ENCODE results near the gene MFN2. TPM values are rescaled to one million over a fixed set of nuclear protein-coding genes. Genes with fewer than 3 reads are reported as not detected.
"Not testable (repeated sequence)": the region's sequence is repeated elsewhere in the genome, so short reads cannot be mapped to it uniquely, and the experiment has no call there.

Gene MFN2
- total RNA-seq (2014; rRNA removed; shearing (Covaris generic)), result 76.2 and 78.2 TPM in 2 replicates
- 51.0 and 54.0 TPM in 2 replicates for polyA plus RNA-seq (2015; cell fraction: cytosol; rRNA removed)
- 78.9 and 79.9 TPM in 2 replicates for polyA plus RNA-seq (2015; cell fraction: nucleus; rRNA removed)

GRCh38 chr1:11979851-11980675 lies at the start of gene MFN2:
Gene MFN2, plus strand, starts transcription at chr1:11980444. Its CDS starts 8,725 bp downstream, at chr1:11989169.
- DNase-seq (ENCODE audit: low read depth), result peak; percentile 99

GRCh38 chr1:11930571-11931445 lies 49.4 kb upstream of the MFN2 start:
- peak; percentile 79 for DNase-seq (ENCODE audit: low read depth)

- no peak for DNase-seq (ENCODE audit: low read depth)
Observed at GRCh38 chr1:11931845-11932244, 48.4 kb upstream of the MFN2 start.

GRCh38 chr1:11934302-11935056 lies 45.8 kb upstream of the MFN2 start, which contains the start of gene PLOD1:
Gene PLOD1, plus strand, starts transcription at chr1:11934717. Its CDS starts 63 bp downstream, at chr1:11934780.
- DNase-seq (ENCODE audit: low read depth), result peak; percentile 78

- no peak for DNase-seq (ENCODE audit: low read depth)
Observed at GRCh38 chr1:11935057-11935412, 45.2 kb upstream of the MFN2 start.

- DNase-seq (ENCODE audit: low read depth), result not testable (repeated sequence)
Observed at GRCh38 chr1:11935733-11936132, 44.5 kb upstream of the MFN2 start.

GRCh38 chr1:11938722-11939526 lies 41.3 kb upstream of the MFN2 start:
- DNase-seq (ENCODE audit: low read depth), result no peak

- not testable (repeated sequence) for DNase-seq (ENCODE audit: low read depth)
Observed at GRCh38 chr1:11939794-11940193, 40.5 kb upstream of the MFN2 start.

GRCh38 chr1:11940260-11940921 lies 39.9 kb upstream of the MFN2 start:
- no peak for DNase-seq (ENCODE audit: low read depth)

GRCh38 chr1:11942280-11942679 lies 38.0 kb upstream of the MFN2 start:
- DNase-seq (ENCODE audit: low read depth), result no peak

- DNase-seq (ENCODE audit: low read depth), result no peak
Observed at GRCh38 chr1:11943619-11944018, 36.6 kb upstream of the MFN2 start.

- DNase-seq (ENCODE audit: low read depth), result no peak
Observed at GRCh38 chr1:11944358-11944931, 35.8 kb upstream of the MFN2 start.

GRCh38 chr1:11946647-11947046 lies 33.6 kb upstream of the MFN2 start:
- no peak for DNase-seq (ENCODE audit: low read depth)

- peak; percentile 28 for DNase-seq (ENCODE audit: low read depth)
Observed at GRCh38 chr1:11948822-11949458, 31.3 kb upstream of the MFN2 start.

- DNase-seq (ENCODE audit: low read depth), result no peak
Observed at GRCh38 chr1:11951901-11952300, 28.3 kb upstream of the MFN2 start.

- no peak for DNase-seq (ENCODE audit: low read depth)
Observed at GRCh38 chr1:11952455-11953109, 27.7 kb upstream of the MFN2 start.

GRCh38 chr1:11955221-11955620 lies 25.0 kb upstream of the MFN2 start:
- no peak for DNase-seq (ENCODE audit: low read depth)

GRCh38 chr1:11957398-11957797 lies 22.8 kb upstream of the MFN2 start:
- no peak for DNase-seq (ENCODE audit: low read depth)

Measured in HT1080 (cell line).